SK-N-MC (cell line): ENCODE measurements around the gene FADS2.

Experiments used
- DNase-seq: peaks from one replicate; pipeline ENCODE4 v3.0.0-alpha.2; 2011; ENCODE audit warnings: low read depth, low spot score
- H3K27ac ChIP-seq: fragments of 200-600 bp; sonication (generic); 2 replicates; pipeline ENCODE4 v1.5.1; 2016; ENCODE audit warnings: mixed run types
- H3K36me3 ChIP-seq: fragments of 200-600 bp; sonication (generic); 2 replicates; pipeline ENCODE4 v1.6.1; 2017; ENCODE audit warnings: antibody characterized with exemption, low read length, mixed read lengths; ENCODE audit not compliant: insufficient read depth
- H3K4me3 ChIP-seq: fragments of 200-600 bp; sonication (generic); 2 replicates; pipeline ENCODE4 v1.5.1; 2016
- H3K9ac ChIP-seq: fragments of 200-600 bp; sonication (generic); 2 replicates; pipeline ENCODE4 v1.8.0; 2017; ENCODE audit warnings: mixed run types, mixed read lengths; ENCODE audit not compliant: insufficient read length
- H3K9me3 ChIP-seq: fragments of 200-600 bp; sonication (generic); 2 replicates; pipeline ENCODE4 v1.6.1; 2017; ENCODE audit warnings: low read depth, mild to moderate bottlenecking, antibody characterized with exemption, low read length, moderate library complexity, mixed read lengths
- EZH2 ChIP-seq: fragments of 200-600 bp; sonication (generic); IDR thresholded peaks from one replicate; pipeline ENCODE4 v1.6.1; 2017; ENCODE audit warnings: antibody characterized with exemption
- FOXP2 ChIP-seq: optimal IDR thresholded peaks from 2 replicates; pipeline ENCODE3; 2011; ENCODE audit warnings: mild to moderate bottlenecking, moderate library complexity; ENCODE audit not compliant: insufficient read depth; ENCODE audit errors: extremely low read length, control extremely low read depth
- POLR2AphosphoS5 ChIP-seq: IDR thresholded peaks from 2 replicates; pipeline ENCODE4 v1.6.1; 2012; ENCODE audit warnings: mild to moderate bottlenecking, low read depth, low read length, borderline replicate concordance

The FADS2 gene

GRCh38 chr11:61886643-61887042, 58.5 kb downstream of the FADS2 start:
- no peaks in the 10 kb centered on the region for H3K36me3 ChIP-seq
- no peak overlapping the region for H3K27ac ChIP-seq
- H3K9me3 ChIP-seq, result no peaks in the 10 kb centered on the region
- no peak overlapping the region for H3K4me3 ChIP-seq
- no peak overlapping the region for H3K9ac ChIP-seq
- TF ChIP-seq FOXP2 (no peak), EZH2 (no peak), POLR2AphosphoS5 (no peak)
- no peak for DNase-seq

GRCh38 chr11:61887839-61888494, 59.9 kb downstream of the FADS2 start:
- DNase-seq, result no peak
- TF ChIP-seq EZH2 (no peak), FOXP2 (no peak), POLR2AphosphoS5 (no peak)
- Histone ChIP-seq H3K36me3 (no peaks in the 10 kb centered on the region), H3K9me3 (no peaks in the 10 kb centered on the region), H3K9ac (no peak overlapping the region), H3K4me3 (no peak overlapping the region), H3K27ac (no peak overlapping the region)

GRCh38 chr11:61888590-61888989, 60.5 kb downstream of the FADS2 start:
- no peaks in the 10 kb centered on the region for H3K9me3 ChIP-seq
- H3K9ac ChIP-seq, result no peak overlapping the region
- H3K27ac ChIP-seq, result no peak overlapping the region
- no peak for DNase-seq
- TF ChIP-seq EZH2 (no peak), FOXP2 (no peak), POLR2AphosphoS5 (no peak)
- no peaks in the 10 kb centered on the region for H3K36me3 ChIP-seq
- H3K4me3 ChIP-seq, result no peak overlapping the region

DNA sequence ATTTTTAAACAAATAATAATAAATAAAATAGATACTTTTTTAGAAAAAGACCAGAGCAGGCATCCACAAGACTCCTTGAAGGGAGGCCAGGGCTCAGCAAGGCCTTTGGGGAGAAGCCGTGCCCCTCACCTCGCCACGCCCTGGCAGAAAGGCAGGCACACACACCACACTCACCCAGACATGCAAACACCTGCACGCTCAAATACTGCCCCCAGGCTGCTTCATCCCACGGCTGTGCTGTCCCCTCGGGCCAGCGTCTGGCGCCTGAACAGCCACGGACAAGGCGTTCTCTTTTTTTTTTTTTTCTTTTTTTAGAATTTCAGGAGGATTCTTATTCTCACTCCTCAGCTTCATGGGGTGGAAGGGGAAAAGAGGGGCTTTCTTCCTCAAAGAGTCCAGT, 61.7 kb downstream of the FADS2 start:
- no peak overlapping the region for H3K27ac ChIP-seq
- no peak for TF ChIP-seq POLR2AphosphoS5
- TF ChIP-seq FOXP2, result no peak
- no peak for TF ChIP-seq EZH2
- 0 out of 2 replicates have a peak overlapping the region, but pooled peaks have one; percentile 81 for H3K4me3 ChIP-seq
- DNase-seq, result no peak
- H3K9ac ChIP-seq, result no peak overlapping the region
- no peaks in the 10 kb centered on the region for H3K9me3 ChIP-seq
- no peaks in the 10 kb centered on the region for H3K36me3 ChIP-seq

GRCh38 chr11:61890529-61891330, 62.6 kb downstream of the FADS2 start:
- no peak for DNase-seq
- Histone ChIP-seq H3K9me3 (no peaks in the 10 kb centered on the region), H3K36me3 (no peaks in the 10 kb centered on the region), H3K4me3 (peak overlapping the region; percentile 81), H3K9ac (peak overlapping the region; percentile 51), H3K27ac (no peak overlapping the region)
- TF ChIP-seq FOXP2 (no peak), EZH2 (no peak), POLR2AphosphoS5 (no peak)

GRCh38 chr11:61891331-61892084, 63.4 kb downstream of the FADS2 start, which contains the start of gene FADS3:
Gene FADS3 (minus strand): TSS chr11:61891545. CDS start chr11:61891381, 164 bp downstream.
- Histone ChIP-seq H3K27ac (0 out of 2 replicates have a peak within 1 kb of the TSS, but pooled peaks have one; percentile 19), H3K4me3 (peak within 1 kb of the TSS; percentile 81), H3K9ac (peak within 1 kb of the TSS; percentile 51), H3K9me3 (no peaks in the 10 kb centered on the region), H3K36me3 (no peaks in the 10 kb centered on the region)
- TF ChIP-seq FOXP2 (no peak), POLR2AphosphoS5 (0 out of 2 replicates have a peak, but pooled peaks have one; percentile 18), EZH2 (no peak)
- DNase-seq, result no peak

DNA sequence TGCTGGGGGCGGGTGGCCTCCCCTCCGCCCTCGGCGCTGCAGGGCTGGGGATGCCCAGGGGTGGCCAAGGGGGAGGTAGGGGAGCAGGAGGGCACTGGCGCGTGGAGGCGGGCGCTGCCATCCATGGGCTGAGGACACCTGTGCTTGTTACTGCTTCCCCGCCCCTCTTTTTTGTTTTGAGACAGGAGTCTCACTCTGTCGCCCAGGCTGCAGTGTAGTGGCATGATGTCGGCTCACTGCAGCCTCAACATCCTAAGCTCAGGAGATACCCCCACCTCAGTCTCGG, 63.9 kb downstream of the FADS2 start:
- Histone ChIP-seq H3K9ac (no peak overlapping the region), H3K27ac (no peak overlapping the region), H3K4me3 (peak overlapping the region; percentile 81), H3K9me3 (no peaks in the 10 kb centered on the region), H3K36me3 (no peaks in the 10 kb centered on the region)
- no peak for TF ChIP-seq EZH2
- TF ChIP-seq FOXP2, result no peak
- no peak for TF ChIP-seq POLR2AphosphoS5
- DNase-seq, result no peak

DNA sequence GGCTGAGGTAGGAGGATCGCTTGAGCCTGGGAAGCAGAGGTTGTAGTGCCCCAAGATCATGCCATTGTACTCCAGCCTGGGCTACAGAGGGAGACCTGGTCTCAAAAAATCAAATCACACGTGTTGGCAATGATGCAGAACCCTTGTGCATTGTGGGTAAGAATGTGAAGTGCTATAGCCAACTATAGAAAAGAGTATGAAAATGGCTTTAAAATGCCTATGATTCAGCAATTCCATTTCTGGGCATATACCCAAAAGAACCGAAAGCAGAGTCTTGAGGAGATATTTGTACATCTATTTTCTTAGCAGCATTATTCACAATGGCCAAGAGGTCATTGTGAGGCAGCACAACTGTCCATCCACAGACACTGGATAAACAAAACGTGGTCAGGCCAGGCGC, 65.9 kb downstream of the FADS2 start:
- H3K27ac ChIP-seq, result no peak overlapping the region; the same call in 1 of the 2 replicates
- no peak for DNase-seq
- H3K9ac ChIP-seq, result no peak overlapping the region
- no peaks in the 10 kb centered on the region; the same call in 1 of the 2 replicates for H3K36me3 ChIP-seq
- H3K4me3 ChIP-seq, result no peak overlapping the region
- H3K9me3 ChIP-seq, result no peaks in the 10 kb centered on the region
- no peak for TF ChIP-seq POLR2AphosphoS5
- no peak for TF ChIP-seq EZH2
- TF ChIP-seq FOXP2, result no peak
